Measurements from ENCODE around the gene PTPRA. TPM values are rescaled to one million over a fixed set of nuclear protein-coding genes. Genes with fewer than 3 reads are reported as not detected.

PTPRA gene
- total RNA-seq, 4 donors from 2014 or later = 18.9 to 32.5 (median 27.3) TPM

DNA sequence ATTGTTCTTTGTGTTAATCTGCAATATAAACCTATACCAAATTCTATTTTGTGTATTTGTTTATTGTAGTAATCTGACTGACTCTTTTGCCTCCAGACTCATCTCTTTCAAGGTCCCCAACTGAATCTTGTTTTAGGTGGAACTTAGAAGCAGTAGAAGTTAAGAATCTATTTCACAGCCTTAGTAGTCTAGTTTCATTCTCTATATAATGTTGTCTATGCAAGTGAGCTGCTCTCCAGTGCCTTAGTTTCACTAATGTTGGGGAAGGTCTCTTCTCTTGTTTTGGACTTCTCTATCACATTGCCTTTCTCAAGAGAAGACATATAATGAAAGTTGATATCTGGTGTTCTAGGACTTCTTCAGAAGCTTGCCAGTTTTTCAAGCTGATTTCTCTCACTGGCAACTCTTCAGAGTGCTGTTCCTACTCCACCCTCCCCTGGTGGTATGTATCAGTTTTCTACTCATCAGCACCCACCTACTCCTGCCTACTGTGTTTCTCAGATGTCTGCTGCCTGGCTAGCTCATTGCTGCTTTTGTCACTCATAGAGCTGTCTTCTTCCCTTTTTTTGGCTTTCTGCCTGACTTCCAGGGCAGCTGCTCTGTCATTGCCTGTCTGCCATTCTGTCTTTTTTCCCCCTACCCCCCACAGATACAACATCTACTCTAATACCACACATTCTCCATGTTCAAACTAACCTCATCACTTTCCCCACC is 82.1 kb downstream of the PTPRA start:
- in situ Hi-C loops (cut with MboI; ENCODE audit: low sequenced_read_pairs in 4 of 4) = no loop called here
- ATAC-seq = peak; percentile 75 to 80

DNA sequence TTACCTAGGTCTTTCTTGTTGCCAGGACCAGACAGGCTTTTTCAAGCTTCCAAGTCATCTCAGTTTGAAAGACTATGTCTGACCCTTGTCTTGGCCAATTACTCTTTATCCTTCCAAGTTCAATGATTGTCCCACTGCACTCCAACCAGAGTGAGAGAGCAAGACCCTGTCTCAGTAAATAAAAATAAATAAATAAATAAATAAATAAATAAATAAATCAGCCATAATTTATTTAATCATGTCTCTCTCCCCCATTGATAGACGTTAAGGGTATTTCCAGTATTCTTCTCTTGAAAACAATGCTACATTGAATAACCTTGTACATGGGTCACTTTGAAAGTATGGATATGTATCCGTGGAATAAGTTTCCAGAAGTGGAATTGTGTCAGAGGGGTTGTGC is 83.2 kb downstream of the PTPRA start:
- H3K4me3 ChIP-seq = no peak overlapping the region
- no peak for TF ChIP-seq POLR2A (IDR thresholded peaks at IDR 0.05)
- TF ChIP-seq, protein P1, sequence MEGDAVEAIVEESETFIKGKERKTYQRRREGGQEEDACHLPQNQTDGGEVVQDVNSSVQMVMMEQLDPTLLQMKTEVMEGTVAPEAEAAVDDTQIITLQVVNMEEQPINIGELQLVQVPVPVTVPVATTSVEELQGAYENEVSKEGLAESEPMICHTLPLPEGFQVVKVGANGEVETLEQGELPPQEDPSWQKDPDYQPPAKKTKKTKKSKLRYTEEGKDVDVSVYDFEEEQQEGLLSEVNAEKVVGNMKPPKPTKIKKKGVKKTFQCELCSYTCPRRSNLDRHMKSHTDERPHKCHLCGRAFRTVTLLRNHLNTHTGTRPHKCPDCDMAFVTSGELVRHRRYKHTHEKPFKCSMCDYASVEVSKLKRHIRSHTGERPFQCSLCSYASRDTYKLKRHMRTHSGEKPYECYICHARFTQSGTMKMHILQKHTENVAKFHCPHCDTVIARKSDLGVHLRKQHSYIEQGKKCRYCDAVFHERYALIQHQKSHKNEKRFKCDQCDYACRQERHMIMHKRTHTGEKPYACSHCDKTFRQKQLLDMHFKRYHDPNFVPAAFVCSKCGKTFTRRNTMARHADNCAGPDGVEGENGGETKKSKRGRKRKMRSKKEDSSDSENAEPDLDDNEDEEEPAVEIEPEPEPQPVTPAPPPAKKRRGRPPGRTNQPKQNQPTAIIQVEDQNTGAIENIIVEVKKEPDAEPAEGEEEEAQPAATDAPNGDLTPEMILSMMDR (IDR thresholded peaks at IDR 0.05 in 4 of 5, conservative IDR thresholded peaks at IDR 0.05 in 1 of 5) = no peak
- ATAC-seq (no peak), DNase-seq (no peak)
- no peaks in the 10 kb centered on the region for H3K27me3 ChIP-seq
- intact Hi-C loops (cut with DNase I; ENCODE audit: low total_unique reads) = no loop called here
- H3K27ac ChIP-seq = no peak overlapping the region
- H3K36me3 ChIP-seq = peaks cover 0 to 2% of the 10 kb centered on the region in 2 donors
- in situ Hi-C loops (cut with MboI; ENCODE audit: low sequenced_read_pairs in 4 of 4) = no loop called here
- no peaks in the 10 kb centered on the region for H3K9me3 ChIP-seq
- peaks cover 9 to 12% of the 10 kb centered on the region in 2 donors for H3K4me1 ChIP-seq

More for the DNA sequence above, 82.1 kb downstream of the PTPRA start:
- no peak overlapping the region for H3K4me3 ChIP-seq
- peaks cover 0 to 9% of the 10 kb centered on the region in 2 donors for H3K36me3 ChIP-seq
- H3K9me3 ChIP-seq = no peaks in the 10 kb centered on the region
- DNase-seq = peak in 1 of 2 donors; percentile 23
- intact Hi-C loops (cut with DNase I; ENCODE audit: low total_unique reads) = no loop called here
- H3K27me3 ChIP-seq = no peaks in the 10 kb centered on the region
- no peak for TF ChIP-seq POLR2A (IDR thresholded peaks at IDR 0.05)
- TF ChIP-seq, protein P1 (IDR thresholded peaks at IDR 0.05 in 4 of 5, conservative IDR thresholded peaks at IDR 0.05 in 1 of 5) = no peak
- peaks cover 9 to 12% of the 10 kb centered on the region in 2 donors for H3K4me1 ChIP-seq
- H3K27ac ChIP-seq = peak overlapping the region in 2 of 4 donors; percentile 2 to 60

DNA sequence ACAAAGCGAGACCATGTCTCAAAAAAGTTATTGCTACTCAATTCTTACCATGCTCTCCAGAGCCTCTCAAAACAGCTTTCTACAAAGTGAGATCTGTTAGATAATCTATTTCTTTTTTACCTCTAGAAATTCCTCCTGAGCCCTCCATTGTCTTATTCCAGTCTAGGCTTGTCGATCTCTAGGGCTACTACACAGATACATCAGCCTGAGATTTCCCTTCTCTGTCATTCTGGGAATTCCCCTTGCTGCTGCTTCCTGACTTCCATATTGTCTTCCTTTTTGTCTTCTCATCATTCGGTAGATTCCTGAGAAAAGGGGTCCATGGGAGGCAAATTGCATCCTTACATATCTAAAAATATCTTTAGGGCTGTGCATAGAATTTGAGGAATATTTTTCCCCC is 94.6 kb downstream of the PTPRA start:
- DNase-seq = no peak

DNA sequence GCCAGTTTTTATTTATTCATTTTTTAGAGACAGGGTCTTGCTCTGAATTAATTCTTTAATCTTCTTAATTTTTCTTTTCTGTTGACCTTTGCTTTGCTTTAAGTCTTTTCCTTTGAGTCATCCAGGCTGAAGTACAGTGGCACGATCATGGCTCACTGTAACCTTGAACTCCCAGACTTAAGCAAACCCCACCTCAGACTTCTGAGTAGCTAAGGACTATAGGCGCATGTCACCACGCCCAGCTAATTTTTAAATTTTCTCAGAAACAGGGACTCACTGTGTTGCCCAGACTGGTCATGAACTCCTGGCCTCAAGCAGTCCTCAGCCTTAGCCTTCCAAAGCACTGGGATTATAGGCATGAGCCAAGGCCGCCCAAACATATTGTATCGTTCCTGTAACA is 98.8 kb downstream of the PTPRA start:
- H3K36me3 ChIP-seq = peaks cover 0 to 8% of the 10 kb centered on the region in 2 donors
- intact Hi-C loops (cut with DNase I; ENCODE audit: low total_unique reads) = no loop called here
- H3K27ac ChIP-seq = no peak overlapping the region
- H3K4me1 ChIP-seq = no peaks in the 10 kb centered on the region
- in situ Hi-C loops (cut with MboI; ENCODE audit: low sequenced_read_pairs in 4 of 4) = no loop called here
- no peaks in the 10 kb centered on the region for H3K9me3 ChIP-seq
- ATAC-seq = no peak
- no peaks in the 10 kb centered on the region for H3K27me3 ChIP-seq
- DNase-seq = no peak
- TF ChIP-seq, protein P1 (IDR thresholded peaks at IDR 0.05 in 4 of 5, conservative IDR thresholded peaks at IDR 0.05 in 1 of 5) = no peak
- TF ChIP-seq POLR2A (IDR thresholded peaks at IDR 0.05) = no peak
- no peak overlapping the region for H3K4me3 ChIP-seq

More for the DNA sequence above, 94.6 kb downstream of the PTPRA start:
- TF ChIP-seq POLR2A (IDR thresholded peaks at IDR 0.05) = no peak
- TF ChIP-seq, protein P1 (IDR thresholded peaks at IDR 0.05 in 4 of 5, conservative IDR thresholded peaks at IDR 0.05 in 1 of 5) = no peak
- Histone ChIP-seq H3K4me3 (no peak overlapping the region), H3K27ac (no peak overlapping the region), H3K27me3 (no peaks in the 10 kb centered on the region), H3K36me3 (peaks cover 0 to 35% of the 10 kb centered on the region in 2 donors), H3K4me1 (no peaks in the 10 kb centered on the region), H3K9me3 (no peaks in the 10 kb centered on the region)
- intact Hi-C loops (cut with DNase I; ENCODE audit: low total_unique reads) = no loop called here
- in situ Hi-C loops (cut with MboI; ENCODE audit: low sequenced_read_pairs in 4 of 4) = no loop called here
- ATAC-seq = no peak

Data from gastrocnemius medialis (tissue), 4 donors.